Umbilical cord (tissue), 2 donors: Measurements from ENCODE around the gene ASNS. TPM values are rescaled to one million over a fixed set of nuclear protein-coding genes. Genes with fewer than 3 reads are reported as not detected.
"Not testable (repeated sequence)": the region's sequence is repeated elsewhere in the genome, so short reads cannot be mapped to it uniquely, and the experiment has no call there.

Source experiments
- DNase-seq: peaks from one replicate; pipeline ENCODE4 v3.0.0-alpha.2; 2015; ENCODE audit warnings: low spot score
- total RNA-seq: library from RNA; depleted of rRNA; stranded (reverse); fragments of >200 nt; gene quantifications from one replicate; pipeline ENCODE4 v1.2.3, GENCODE V29; 2014; ENCODE audit warnings: low replicate concordance; ENCODE audit not compliant: insufficient read depth

The ASNS gene
- 12.5 TPM for total RNA-seq

DNA sequence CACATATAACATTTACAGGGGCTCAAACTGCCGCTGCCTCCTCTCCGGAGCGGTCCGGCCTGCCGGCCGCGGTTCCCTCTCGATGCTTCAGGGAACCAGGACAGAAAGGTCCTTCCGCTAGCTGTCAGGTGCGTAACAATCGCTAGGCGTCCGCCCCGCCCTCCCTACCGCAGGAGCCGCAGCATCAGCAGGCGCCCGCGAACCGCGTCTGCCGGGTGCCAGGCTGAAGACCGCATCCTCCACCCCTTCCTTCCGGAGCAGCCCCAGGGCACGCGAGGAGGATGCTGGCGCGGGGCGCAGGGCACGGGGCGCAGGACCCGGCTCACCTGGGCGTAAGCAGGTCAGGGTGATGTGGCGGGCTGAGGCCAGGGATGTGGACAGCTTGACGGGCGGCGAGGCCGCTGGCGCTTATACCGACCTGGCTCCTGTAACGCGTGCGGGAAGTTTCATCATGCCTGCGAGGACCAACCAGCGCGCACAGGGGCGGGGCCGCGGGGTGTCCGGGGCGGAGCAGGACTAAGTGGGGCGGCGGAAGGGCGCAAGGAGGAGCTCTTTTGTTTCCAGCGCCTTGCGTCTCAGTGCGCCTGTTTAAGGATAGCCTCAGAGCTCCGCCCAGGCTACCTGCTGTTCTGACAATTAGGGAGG is at the start of gene ASNS:
TSS of gene ASNS (minus strand) at position 384 of the 645 bp plus-strand sequence. CDS start 3,252 bp downstream, outside the sequence.
- peak; percentile 90 for DNase-seq

- not testable (repeated sequence) for DNase-seq
Observed at GRCh38 chr7:97921254-97921653, 49.0 kb upstream of the ASNS start.

- DNase-seq: not testable (repeated sequence)
Observed at GRCh38 chr7:97915267-97915666, 43.1 kb upstream of the ASNS start.

DNA sequence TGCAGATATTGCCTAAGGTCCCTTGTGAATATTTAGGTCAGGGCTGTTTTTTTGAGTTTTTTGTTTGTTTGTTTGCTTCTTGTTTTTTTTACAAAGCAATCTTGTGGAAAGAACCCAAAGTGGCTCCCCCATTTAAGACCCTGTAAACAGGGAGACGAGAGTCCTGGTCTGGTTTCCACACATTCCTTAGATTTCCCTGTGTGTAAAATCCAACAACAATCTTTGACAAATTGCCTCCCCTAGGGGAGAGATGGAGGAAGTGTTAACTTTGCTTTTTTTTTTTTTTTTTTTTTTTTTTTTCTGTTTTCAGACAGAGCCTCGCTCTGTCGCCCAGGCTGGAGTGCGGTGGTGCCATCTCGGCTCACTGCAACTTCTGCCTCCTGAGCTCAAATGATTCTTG is 40.1 kb upstream of the ASNS start:
- not testable (repeated sequence) for DNase-seq

- DNase-seq: not testable (repeated sequence)
Observed at GRCh38 chr7:97896893-97897292, 24.7 kb upstream of the ASNS start.

GRCh38 chr7:97891721-97892120 is 19.5 kb upstream of the ASNS start:
- not testable (repeated sequence) for DNase-seq

- DNase-seq: not testable (repeated sequence)
Observed at GRCh38 chr7:97879527-97879926, 7.3 kb upstream of the ASNS start.

DNA sequence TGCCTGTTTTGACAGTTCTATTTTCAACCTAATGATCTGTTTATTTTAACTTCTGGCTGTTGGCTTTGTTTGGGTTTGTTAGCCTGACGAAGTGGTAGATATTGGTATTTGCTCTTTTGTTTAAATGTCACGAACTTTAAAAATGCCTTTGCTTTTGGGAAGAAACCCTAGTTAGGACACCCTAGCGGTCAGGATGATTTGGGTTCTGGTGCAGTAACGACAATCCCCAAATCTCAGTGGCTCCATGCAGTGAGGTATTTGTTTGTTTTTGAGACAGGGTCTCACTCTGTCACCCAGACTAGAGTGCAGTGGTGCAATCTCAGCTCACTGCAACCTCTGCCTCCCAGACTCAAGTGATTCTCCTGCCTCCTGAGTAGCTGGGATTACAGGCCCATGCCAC is 2.7 kb upstream of the ASNS start:
- not testable (repeated sequence) for DNase-seq

DNA sequence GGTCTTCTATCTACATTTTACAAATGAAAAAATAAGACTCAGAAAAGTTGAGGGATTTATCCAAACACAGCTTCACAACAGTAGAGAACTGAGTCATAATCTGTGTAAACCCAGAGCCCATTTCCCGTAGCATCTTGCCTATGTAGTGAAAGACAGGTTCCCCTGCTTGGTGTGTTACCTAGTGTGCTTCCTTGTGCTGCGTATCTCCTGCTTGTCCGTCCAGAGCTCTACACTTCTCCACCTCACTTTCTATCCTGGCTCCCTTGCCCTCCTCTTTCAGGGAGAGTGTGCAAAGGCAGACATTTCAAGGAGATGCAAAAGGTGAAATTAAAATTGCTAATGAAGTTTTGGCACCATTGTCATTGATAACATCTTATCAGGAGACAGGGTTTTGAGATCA is 1.4 kb upstream of the ASNS start:
- DNase-seq: no peak

- DNase-seq: no peak
Observed at GRCh38 chr7:97871659-97872024, 566 bp downstream of the ASNS start.

GRCh38 chr7:97868788-97869187 is 3.4 kb downstream of the ASNS start:
- DNase-seq: no peak

- DNase-seq: no peak
Observed at GRCh38 chr7:97868314-97868713, 3.9 kb downstream of the ASNS start.

GRCh38 chr7:97865104-97865503 is 7.1 kb downstream of the ASNS start:
- no peak for DNase-seq

GRCh38 chr7:97859606-97860204 is 12.5 kb downstream of the ASNS start:
- DNase-seq: no peak

GRCh38 chr7:97858221-97858620 is 14.0 kb downstream of the ASNS start:
- DNase-seq: no peak

GRCh38 chr7:97857544-97857943 is 14.7 kb downstream of the ASNS start:
- DNase-seq: no peak

- DNase-seq: no peak
Observed at GRCh38 chr7:97851683-97852082, 20.5 kb downstream of the ASNS start.

DNA sequence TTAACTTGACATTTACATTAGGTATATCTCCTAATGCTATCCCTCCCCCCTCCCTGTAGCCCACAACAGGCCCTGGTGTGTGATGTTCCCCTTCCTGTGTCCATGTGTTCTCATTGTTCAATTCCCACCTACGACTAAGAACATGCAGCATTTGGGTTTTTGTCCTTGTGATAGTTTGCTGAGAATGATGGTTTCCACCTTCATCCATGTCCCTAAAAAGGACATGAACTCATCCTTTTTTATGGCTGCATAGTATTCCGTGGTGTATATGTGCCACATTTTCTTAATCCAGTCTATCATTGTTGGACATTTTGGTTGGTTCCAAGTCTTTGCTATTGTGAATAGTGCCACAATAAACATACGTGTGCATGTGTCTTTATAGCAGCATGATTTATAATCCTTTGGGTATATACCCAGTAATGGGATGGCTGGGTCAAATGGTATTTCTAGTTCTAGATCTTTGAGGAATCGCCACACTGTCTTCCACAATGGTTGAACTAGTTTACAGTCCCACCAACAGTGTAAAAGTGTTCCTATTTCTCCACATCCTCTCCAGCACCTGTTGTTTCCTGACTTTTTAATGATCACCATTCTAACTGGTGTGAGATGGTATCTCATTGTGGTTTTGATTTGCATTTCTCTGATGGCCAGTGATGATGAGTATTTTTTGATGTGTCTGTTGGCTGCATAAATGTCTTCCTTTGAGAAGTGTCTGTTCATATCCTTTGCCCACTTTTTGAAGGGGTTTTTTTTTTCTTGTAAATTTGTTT is 21.8 kb downstream of the ASNS start:
- not testable (repeated sequence) for DNase-seq

DNA sequence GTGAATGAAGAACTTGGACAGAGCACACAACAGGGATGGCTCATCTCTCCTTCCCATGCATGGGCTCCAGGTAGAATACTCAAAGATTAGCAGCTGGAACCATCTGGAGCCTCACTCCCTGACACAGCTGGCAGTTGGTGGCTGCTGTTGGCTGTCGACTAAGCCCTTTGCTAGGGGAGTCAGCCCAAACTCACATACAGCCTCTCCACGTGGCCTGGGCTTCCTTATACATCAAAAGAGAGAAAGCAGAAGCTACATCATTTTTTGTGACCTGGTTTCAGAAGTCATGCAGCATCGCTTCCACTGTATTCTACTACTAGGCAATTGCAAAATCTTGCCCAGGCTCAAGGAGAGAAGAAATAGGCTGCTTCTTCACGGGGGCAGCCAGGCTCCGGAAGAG is 24.4 kb downstream of the ASNS start:
- DNase-seq: no peak

- DNase-seq: no peak
Observed at GRCh38 chr7:97846945-97847344, 25.3 kb downstream of the ASNS start.

- peak; percentile 35 for DNase-seq
Observed at GRCh38 chr7:97845622-97846203, 26.5 kb downstream of the ASNS start.

GRCh38 chr7:97844036-97844435 is 28.2 kb downstream of the ASNS start:
- DNase-seq: no peak
